Heart left ventricle (tissue), 13 donors: ENCODE data around the gene TMC6.

Source experiments
- POLR2A ChIP-seq, 2 donors: fragments of 450-650 bp; IDR thresholded peaks; one replicate each; pipeline ENCODE4 v1.6.1; 2017; ENCODE audit warnings: antibody characterized with exemption in 2 of 2, mild to moderate bottlenecking in 2 of 2, moderate library complexity in 2 of 2
- TF ChIP-seq, protein P1 (sequence below), 12 donors: fragments of 200-600 bp; sonication (generic) in 4 of 12; IDR thresholded peaks; one replicate each; pipeline versions ENCODE4 v1.5.0 to v1.8.0; 2018 to 2022; ENCODE audit warnings: antibody characterized with exemption in 12 of 12, mild to moderate bottlenecking in 5 of 12
- donor health status: ischemic (EF 13 %, LVEDD 7.1; RV severe dilation, severe dysfunction).
- donor health status: DM: no; HTN: yes; CAD: no.
- donor health status: DM: no; HTN: no; CAD: no.
- donor health status: ischemic (EF 25% LVEDD 6.9; RV normal size, moderate dysfunction).
- donor health status: ischemic (EF 25% LVEDD 5.7; RV mildly dilated, moderate dysfunction).
- donor health status: ischemic (EF 35%, LVEDD 5.7; RV mildly dilated, moderate dysfunction).
- donor health status: nonischemic (EF 11% LVEDD 7.7; RV severe dilation, severe dysfunction).
- donor health status: DM: yes; HTN: yes; CAD: no.
- donor health status: PGD.
- donor health status: ischemic (EF 29% LVEDD 5.4; RV normal size, mild dysfunction).
- donor health status: nonischemic (EF 23%, LVEDD 6.1; RV moderate dilation, normal function).

DNA sequence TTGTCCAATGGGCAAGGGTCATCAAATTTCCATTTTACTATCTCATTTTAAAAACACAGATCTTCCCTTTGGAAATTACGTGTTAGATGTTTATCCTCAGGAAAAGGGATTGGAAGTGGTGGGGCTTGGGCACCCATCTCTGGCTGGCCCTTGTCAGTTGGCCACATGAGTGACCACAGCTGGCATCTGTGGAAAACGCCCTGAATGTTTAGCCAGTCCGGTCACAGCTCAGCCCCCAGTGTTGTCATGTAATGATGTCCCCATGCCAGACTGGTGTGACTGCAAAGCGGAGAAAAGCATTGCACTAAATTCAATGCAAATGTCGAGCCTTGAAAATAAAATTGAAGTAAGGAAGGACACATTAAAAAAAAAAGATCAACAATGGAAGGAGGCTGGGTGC, 53.0 kb downstream of the TMC6 start:
- TF ChIP-seq, protein P1, sequence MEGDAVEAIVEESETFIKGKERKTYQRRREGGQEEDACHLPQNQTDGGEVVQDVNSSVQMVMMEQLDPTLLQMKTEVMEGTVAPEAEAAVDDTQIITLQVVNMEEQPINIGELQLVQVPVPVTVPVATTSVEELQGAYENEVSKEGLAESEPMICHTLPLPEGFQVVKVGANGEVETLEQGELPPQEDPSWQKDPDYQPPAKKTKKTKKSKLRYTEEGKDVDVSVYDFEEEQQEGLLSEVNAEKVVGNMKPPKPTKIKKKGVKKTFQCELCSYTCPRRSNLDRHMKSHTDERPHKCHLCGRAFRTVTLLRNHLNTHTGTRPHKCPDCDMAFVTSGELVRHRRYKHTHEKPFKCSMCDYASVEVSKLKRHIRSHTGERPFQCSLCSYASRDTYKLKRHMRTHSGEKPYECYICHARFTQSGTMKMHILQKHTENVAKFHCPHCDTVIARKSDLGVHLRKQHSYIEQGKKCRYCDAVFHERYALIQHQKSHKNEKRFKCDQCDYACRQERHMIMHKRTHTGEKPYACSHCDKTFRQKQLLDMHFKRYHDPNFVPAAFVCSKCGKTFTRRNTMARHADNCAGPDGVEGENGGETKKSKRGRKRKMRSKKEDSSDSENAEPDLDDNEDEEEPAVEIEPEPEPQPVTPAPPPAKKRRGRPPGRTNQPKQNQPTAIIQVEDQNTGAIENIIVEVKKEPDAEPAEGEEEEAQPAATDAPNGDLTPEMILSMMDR (IDR thresholded peaks at IDR 0.05), result no peak
- no peak for TF ChIP-seq POLR2A (IDR thresholded peaks at IDR 0.05)
